AML-193 (cell line): Measurements from ENCODE around the gene RB1.

ENCODE experiments used
- DNase-seq, 2 experiments: peaks; one replicate each; lab custom pipeline; 2025; lab: John Stamatoyannopoulos, UW

The RB1 gene

GRCh38 chr13:48493851-48494250 lies 190.3 kb downstream of the RB1 start:
- DNase-seq, result no peak

- no peak for DNase-seq
Observed at GRCh38 chr13:48494874-48495273, 191.3 kb downstream of the RB1 start.

- DNase-seq, result no peak
Observed at GRCh38 chr13:48496271-48497161, 193.0 kb downstream of the RB1 start.

GRCh38 chr13:48497669-48498068 lies 194.1 kb downstream of the RB1 start:
- no peak for DNase-seq

- peak; percentile 98 for DNase-seq
Observed at GRCh38 chr13:48500652-48501197, 197.2 kb downstream of the RB1 start.

GRCh38 chr13:48501705-48502104 lies 198.2 kb downstream of the RB1 start:
- DNase-seq, result no peak

GRCh38 chr13:48502601-48503319 lies 199.2 kb downstream of the RB1 start:
- DNase-seq, result no peak

- no peak for DNase-seq
Observed at GRCh38 chr13:48504606-48505005, 201.1 kb downstream of the RB1 start.

GRCh38 chr13:48505012-48505411 lies 201.5 kb downstream of the RB1 start:
- DNase-seq, result no peak

GRCh38 chr13:48505597-48506091 lies 202.1 kb downstream of the RB1 start:
- peak; percentile 95 to 98 for DNase-seq

- DNase-seq, result no peak
Observed at GRCh38 chr13:48506092-48506701, 202.6 kb downstream of the RB1 start.

- DNase-seq, result no peak
Observed at GRCh38 chr13:48507021-48507420, 203.5 kb downstream of the RB1 start.

- no peak for DNase-seq
Observed at GRCh38 chr13:48508011-48508410, 204.5 kb downstream of the RB1 start.

- DNase-seq, result no peak
Observed at GRCh38 chr13:48510698-48511097, 207.1 kb downstream of the RB1 start.

- no peak for DNase-seq
Observed at GRCh38 chr13:48511621-48512230, 208.2 kb downstream of the RB1 start.

- DNase-seq, result no peak
Observed at GRCh38 chr13:48514793-48515192, 211.2 kb downstream of the RB1 start.

- DNase-seq, result no peak
Observed at GRCh38 chr13:48515732-48516131, 212.2 kb downstream of the RB1 start.

- DNase-seq, result no peak
Observed at GRCh38 chr13:48518083-48518482, 214.5 kb downstream of the RB1 start.

- DNase-seq, result no peak
Observed at GRCh38 chr13:48526286-48526685, 222.7 kb downstream of the RB1 start.

- DNase-seq, result no peak
Observed at GRCh38 chr13:48527955-48528354, 224.4 kb downstream of the RB1 start.

- DNase-seq, result no peak
Observed at GRCh38 chr13:48528720-48529119, 225.2 kb downstream of the RB1 start.

- no peak for DNase-seq
Observed at GRCh38 chr13:48530833-48531232, 227.3 kb downstream of the RB1 start.
